Neuronal stem cell (in vitro differentiated cells): ENCODE measurements around the gene YPEL4.

Experiments used
- DNase-seq: peaks from one replicate; pipeline ENCODE4 v3.0.0-alpha.2; 2013; ENCODE audit warnings: low spot score
- H2AFZ ChIP-seq: one replicate; pipeline ENCODE4 v1.6.1; 2013; ENCODE audit warnings: mild to moderate bottlenecking, low read length, inconsistent platforms
- H2AK5ac ChIP-seq: 2 replicates; pipeline ENCODE4 v1.6.1; 2013; ENCODE audit warnings: low read depth, mild to moderate bottlenecking, inconsistent platforms, low read length, moderate library complexity, mixed read lengths
- H2BK120ac ChIP-seq: 2 replicates; pipeline ENCODE4 v1.6.1; 2013; ENCODE audit warnings: low read depth, mild to moderate bottlenecking, inconsistent platforms, low read length, moderate library complexity, mixed read lengths
- H2BK12ac ChIP-seq: one replicate; pipeline ENCODE4 v1.6.1; 2013; ENCODE audit warnings: low read length, inconsistent platforms
- H2BK15ac ChIP-seq: 2 replicates; pipeline ENCODE4 v1.6.1; 2013; ENCODE audit warnings: mild to moderate bottlenecking, low read length, inconsistent platforms, mixed read lengths
- H2BK5ac ChIP-seq: one replicate; pipeline ENCODE4 v1.6.1; 2013; ENCODE audit warnings: inconsistent platforms, mild to moderate bottlenecking, low read length, moderate library complexity
- H3K14ac ChIP-seq: one replicate; pipeline ENCODE4 v1.6.1; 2013; ENCODE audit warnings: low read length, inconsistent platforms
- H3K18ac ChIP-seq: 2 replicates; pipeline ENCODE4 v1.6.1; 2013; ENCODE audit warnings: low read length, inconsistent platforms
- H3K23ac ChIP-seq: 2 replicates; pipeline ENCODE4 v1.6.1; 2013; ENCODE audit warnings: low read depth, mild to moderate bottlenecking, mixed read lengths, low read length, inconsistent platforms; ENCODE audit not compliant: poor library complexity
- H3K27ac ChIP-seq: replicated peaks from 3 replicates; pipeline ENCODE4 v1.5.1; 2013; ENCODE audit warnings: low read length, inconsistent platforms
- H3K27me3 ChIP-seq, 3 experiments: 2 replicates each; pipeline ENCODE4 v1.6.1; 2013; ENCODE audit warnings: low read length in 3 of 3, mild to moderate bottlenecking in 2 of 3, inconsistent platforms in 1 of 3, low read depth in 1 of 3, mixed read lengths in 1 of 3, moderate library complexity in 1 of 3; ENCODE audit not compliant: control insufficient read depth in 3 of 3, insufficient read depth in 3 of 3
- H3K36me3 ChIP-seq, 2 donors: replicated peaks in 1 of 2; 2 replicates each; pipeline ENCODE4 v1.6.1; 2013; ENCODE audit warnings: low read length in 2 of 2; ENCODE audit not compliant: control insufficient read depth in 2 of 2, insufficient read depth in 2 of 2
- H3K4ac ChIP-seq: 2 replicates; pipeline ENCODE4 v1.6.1; 2013; ENCODE audit warnings: inconsistent platforms, mild to moderate bottlenecking, low read length, moderate library complexity
- H3K4me1 ChIP-seq, 2 donors: 1 replicate in 1 of 2; 2 replicates in 1 of 2; pipeline ENCODE4 v1.6.1; 2013; ENCODE audit warnings: low read length in 2 of 2, low read depth in 1 of 2; ENCODE audit not compliant: control insufficient read depth in 2 of 2, insufficient read depth in 1 of 2
- H3K4me2 ChIP-seq: one replicate; pipeline ENCODE4 v1.6.1; 2013; ENCODE audit warnings: mild to moderate bottlenecking, low read length, inconsistent platforms; ENCODE audit not compliant: insufficient read depth, poor library complexity, severe bottlenecking
- H3K4me3 ChIP-seq, 2 donors: 2 replicates each; pipeline ENCODE4 v1.5.1; 2013; ENCODE audit warnings: low read length in 2 of 2, mild to moderate bottlenecking in 2 of 2, inconsistent platforms in 1 of 2, moderate library complexity in 1 of 2
- H3K79me1 ChIP-seq: one replicate; pipeline ENCODE4 v1.6.1; 2013; ENCODE audit warnings: low read depth, mild to moderate bottlenecking, inconsistent platforms, low read length, moderate library complexity
- H3K9ac ChIP-seq: one replicate; pipeline ENCODE4 v1.6.1; 2013; ENCODE audit warnings: mild to moderate bottlenecking, low read depth, low read length, inconsistent platforms; ENCODE audit not compliant: poor library complexity
- H3K9me3 ChIP-seq, 2 donors: replicated peaks in 1 of 2; 2 replicates each; pipeline versions ENCODE3 to v1.6.1; 2013; ENCODE audit warnings: low read length in 2 of 2, mild to moderate bottlenecking in 2 of 2, inconsistent platforms in 1 of 2, low read depth in 1 of 2, mixed read lengths in 1 of 2, moderate library complexity in 1 of 2; ENCODE audit not compliant: control insufficient read depth in 2 of 2, insufficient read depth in 1 of 2
- H4K8ac ChIP-seq: one replicate; pipeline ENCODE4 v1.6.1; 2013; ENCODE audit warnings: low read depth, mild to moderate bottlenecking, inconsistent platforms, low read length, moderate library complexity
- H4K91ac ChIP-seq: one replicate; pipeline ENCODE4 v1.6.1; 2013; ENCODE audit warnings: low read length, low read depth, mild to moderate bottlenecking, inconsistent platforms; ENCODE audit not compliant: poor library complexity
- WGBS, 2 donors: extraction: QIAGEN DNeasy Blood & Tissue Kit; methylation state at CpG; one replicate each; pipeline ENCODE4 v1.1.7; 2013; ENCODE audit warnings: missing lambda C conversion rate in 2 of 2, mixed read lengths in 1 of 2; ENCODE audit not compliant: insufficient read length in 2 of 2, insufficient replicate concordance in 1 of 2; ENCODE audit errors: extremely low coverage in 2 of 2; 5-methylcytosine and 5-hydroxymethylcytosine counted together

Gene YPEL4

GRCh38 chr11:57624864-57625263 lies 24.8 kb downstream of the YPEL4 start:
- no peak overlapping the region for H3K23ac ChIP-seq
- H3K4me1 ChIP-seq, result no peaks in the 10 kb centered on the region
- WGBS, 2 donors, result no CpG with 5 or more reads among the region's 2 CpGs
- no peak overlapping the region for H2BK5ac ChIP-seq
- peaks cover 0 to 3% of the 10 kb centered on the region in 2 donors for H3K36me3 ChIP-seq
- no peak overlapping the region for H3K27ac ChIP-seq
- no peak overlapping the region for H4K91ac ChIP-seq
- H3K4me2 ChIP-seq, result no peak overlapping the region
- H3K14ac ChIP-seq, result no peak overlapping the region
- no peak for DNase-seq
- H2AK5ac ChIP-seq, result no peak overlapping the region
- no peak overlapping the region for H2AFZ ChIP-seq
- peaks cover 1 to 15% of the 10 kb centered on the region in 2 donors for H3K9me3 ChIP-seq
- H4K8ac ChIP-seq, result no peak overlapping the region
- H2BK15ac ChIP-seq, result no peak overlapping the region
- H3K18ac ChIP-seq, result no peak overlapping the region
- H2BK120ac ChIP-seq, result no peak overlapping the region
- no peak overlapping the region for H3K4me3 ChIP-seq
- H3K4ac ChIP-seq, result no peak overlapping the region
- no peaks in the 10 kb centered on the region for H3K27me3 ChIP-seq
- H3K79me1 ChIP-seq, result no peaks in the 10 kb centered on the region
- no peak overlapping the region for H3K9ac ChIP-seq
- no peak overlapping the region for H2BK12ac ChIP-seq

GRCh38 chr11:57622263-57622662 lies 27.4 kb downstream of the YPEL4 start:
- Histone ChIP-seq H3K27me3 (no peaks in the 10 kb centered on the region), H3K9me3 (peaks cover 6 to 28% of the 10 kb centered on the region in 2 donors), H2BK15ac (no peak overlapping the region), H3K79me1 (no peaks in the 10 kb centered on the region), H3K4ac (no peak overlapping the region), H3K14ac (no peak overlapping the region), H3K4me2 (no peak overlapping the region), H2BK120ac (no peak overlapping the region), H3K18ac (no peak overlapping the region), H3K4me1 (no peaks in the 10 kb centered on the region), H4K91ac (no peak overlapping the region), H2AK5ac (no peak overlapping the region), H2BK12ac (no peak overlapping the region), H4K8ac (no peak overlapping the region), H3K36me3 (peaks cover 3% of the 10 kb centered on the region in 2 donors), H2BK5ac (no peak overlapping the region), H3K4me3 (no peak overlapping the region), H3K23ac (no peak overlapping the region), H2AFZ (no peak overlapping the region), H3K27ac (no peak overlapping the region), H3K9ac (no peak overlapping the region)
- WGBS, 2 donors, result no CpG with 5 or more reads among the region's 3 CpGs
- DNase-seq, result no peak

- Histone ChIP-seq H2BK12ac (no peak overlapping the region), H3K9ac (no peak overlapping the region), H3K18ac (no peak overlapping the region), H3K79me1 (no peaks in the 10 kb centered on the region), H4K8ac (no peak overlapping the region), H3K4me3 (no peak overlapping the region), H3K4me2 (no peak overlapping the region), H3K4me1 (no peaks in the 10 kb centered on the region), H2AFZ (no peak overlapping the region), H3K9me3 (peaks cover 6 to 28% of the 10 kb centered on the region in 2 donors), H2BK15ac (no peak overlapping the region), H3K36me3 (peaks cover 3 to 12% of the 10 kb centered on the region in 2 donors), H2AK5ac (no peak overlapping the region), H3K4ac (no peak overlapping the region), H2BK5ac (no peak overlapping the region), H4K91ac (no peak overlapping the region), H3K27me3 (no peaks in the 10 kb centered on the region), H2BK120ac (no peak overlapping the region), H3K27ac (no peak overlapping the region), H3K14ac (no peak overlapping the region), H3K23ac (no peak overlapping the region)
- DNase-seq, result no peak
Measured at GRCh38 chr11:57620467-57620866, 29.2 kb downstream of the YPEL4 start.

- H2BK5ac ChIP-seq, result no peak overlapping the region
- H3K4me1 ChIP-seq, result peaks cover 0 to under 1% of the 10 kb centered on the region in 2 donors
- no peak overlapping the region for H3K27ac ChIP-seq
Measured at GRCh38 chr11:57619331-57619730, 30.4 kb downstream of the YPEL4 start.

More at GRCh38 chr11:57619331-57619730, 30.4 kb downstream of the YPEL4 start:
- Histone ChIP-seq H2AFZ (no peak overlapping the region), H3K9me3 (peaks cover 6 to 28% of the 10 kb centered on the region in 2 donors), H3K36me3 (peaks cover 7 to 23% of the 10 kb centered on the region in 2 donors), H2BK12ac (no peak overlapping the region), H2BK120ac (no peak overlapping the region), H3K27me3 (no peaks in the 10 kb centered on the region), H3K4me3 (no peak overlapping the region), H3K4me2 (no peak overlapping the region), H3K14ac (no peak overlapping the region), H3K79me1 (no peaks in the 10 kb centered on the region), H3K18ac (no peak overlapping the region), H4K91ac (no peak overlapping the region), H3K23ac (no peak overlapping the region), H2BK15ac (no peak overlapping the region), H4K8ac (no peak overlapping the region), H3K9ac (no peak overlapping the region), H3K4ac (no peak overlapping the region), H2AK5ac (no peak overlapping the region)
- DNase-seq, result no peak
- no CpG with 5 or more reads among the region's 2 CpGs for WGBS, 2 donors
